ENCODE data around the gene PYM1. TPM values are rescaled to one million over a fixed set of nuclear protein-coding genes. Genes with fewer than 3 reads are reported as not detected.

Gene PYM1
- total RNA-seq, 1 experiment from 2014 or later, result 24.8 TPM

DNA sequence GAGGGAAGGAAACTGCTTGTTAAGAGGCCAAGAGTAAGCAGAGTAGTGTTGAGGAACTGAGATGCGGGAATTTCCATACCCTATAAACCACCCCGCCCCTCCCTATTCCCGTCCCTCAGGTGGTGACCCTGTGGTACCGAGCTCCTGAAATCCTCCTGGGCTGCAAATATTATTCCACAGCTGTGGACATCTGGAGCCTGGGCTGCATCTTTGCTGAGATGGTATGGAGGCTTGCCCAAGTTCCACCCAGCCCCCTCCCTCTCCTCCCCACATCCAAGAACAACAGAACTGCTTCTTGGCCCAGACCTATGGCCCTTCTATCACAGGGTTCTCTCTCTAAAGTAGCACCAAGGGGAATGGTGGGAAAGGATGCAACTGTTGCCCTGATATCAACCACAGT, 41.7 kb upstream of the PYM1 start:
- H3K4me2 ChIP-seq (ENCODE audit: low read length), result no peak overlapping the region
- no peak overlapping the region for H3K4me3 ChIP-seq (replicated peaks in 1 of 2; ENCODE audit: low read depth in 1 of 2, low read length in 2 of 2)
- TF ChIP-seq SRF (IDR thresholded peaks at IDR 0.05; ENCODE audit: low read depth) (no peak), SIN3A (IDR thresholded peaks at IDR 0.05; ENCODE audit: low read depth) (no peak), JUND (IDR thresholded peaks at IDR 0.05) (no peak), FOSL1 (IDR thresholded peaks at IDR 0.05; ENCODE audit: low read depth) (no peak), TCF7L2 (IDR thresholded peaks at IDR 0.05; ENCODE audit: borderline replicate concordance, extremely low read depth, insufficient read depth, insufficient read length) (no peak), EZH2phosphoT487 (IDR thresholded peaks at IDR 0.05; ENCODE audit: borderline replicate concordance) (no peak), POLR2AphosphoS5 (IDR thresholded peaks at IDR 0.05; ENCODE audit: low read depth, low read length) (no peak), CBX3 (IDR thresholded peaks at IDR 0.05; ENCODE audit: low read depth) (no peak)
- no TSS peak for BruUV-seq (replicated peaks)
- ChIA-PET CTCF (no interaction called here), RAD21 (ENCODE audit: low non-redundant PET in 1 of 2, low total read pairs in 2 of 2, uncharacterized antibody in 2 of 2, unreplicated experiment in 2 of 2) (no interaction called here), POLR2A (no interaction called here)
- no peaks in the 10 kb centered on the region for H4K20me1 ChIP-seq (ENCODE audit: insufficient read depth)
- no peaks in the 10 kb centered on the region for H3K27me3 ChIP-seq (ENCODE audit: insufficient read depth, low read length)
- intact Hi-C loops (cut with micrococcal nuclease), result no loop called here
- no peak overlapping the region for H3K27ac ChIP-seq (ENCODE audit: low read depth, low read length)
- DNase-seq (ENCODE audit: low read depth, low spot score), result no peak
- H3K4me1 ChIP-seq (ENCODE audit: control insufficient read depth in 1 of 2, insufficient read depth in 2 of 2, low read length in 2 of 2), result peaks cover 25 to 40% of the 10 kb centered on the region in 2 experiments
- no peak for ATAC-seq
- no peaks in the 10 kb centered on the region for H3K9me2 ChIP-seq (ENCODE audit: insufficient read depth)
- peaks cover 18 to 33% of the 10 kb centered on the region in 2 experiments; a peak in 3 of 4 replicates for H3K36me3 ChIP-seq (ENCODE audit: control insufficient read depth in 1 of 2, insufficient read depth in 2 of 2, low read length in 2 of 2)
- H3K9ac ChIP-seq (ENCODE audit: low read length), result no peak overlapping the region
- no peak overlapping the region for H2AFZ ChIP-seq (ENCODE audit: low read depth, low read length, poor library complexity, severe bottlenecking)
- no peaks in the 10 kb centered on the region for H3K9me3 ChIP-seq (ENCODE audit: control insufficient read depth in 1 of 2, insufficient read depth in 1 of 2, low read depth in 1 of 2, low read length in 2 of 2)
- peaks cover 29% of the 10 kb centered on the region for H3K79me2 ChIP-seq (ENCODE audit: insufficient read depth, low read length)

DNA sequence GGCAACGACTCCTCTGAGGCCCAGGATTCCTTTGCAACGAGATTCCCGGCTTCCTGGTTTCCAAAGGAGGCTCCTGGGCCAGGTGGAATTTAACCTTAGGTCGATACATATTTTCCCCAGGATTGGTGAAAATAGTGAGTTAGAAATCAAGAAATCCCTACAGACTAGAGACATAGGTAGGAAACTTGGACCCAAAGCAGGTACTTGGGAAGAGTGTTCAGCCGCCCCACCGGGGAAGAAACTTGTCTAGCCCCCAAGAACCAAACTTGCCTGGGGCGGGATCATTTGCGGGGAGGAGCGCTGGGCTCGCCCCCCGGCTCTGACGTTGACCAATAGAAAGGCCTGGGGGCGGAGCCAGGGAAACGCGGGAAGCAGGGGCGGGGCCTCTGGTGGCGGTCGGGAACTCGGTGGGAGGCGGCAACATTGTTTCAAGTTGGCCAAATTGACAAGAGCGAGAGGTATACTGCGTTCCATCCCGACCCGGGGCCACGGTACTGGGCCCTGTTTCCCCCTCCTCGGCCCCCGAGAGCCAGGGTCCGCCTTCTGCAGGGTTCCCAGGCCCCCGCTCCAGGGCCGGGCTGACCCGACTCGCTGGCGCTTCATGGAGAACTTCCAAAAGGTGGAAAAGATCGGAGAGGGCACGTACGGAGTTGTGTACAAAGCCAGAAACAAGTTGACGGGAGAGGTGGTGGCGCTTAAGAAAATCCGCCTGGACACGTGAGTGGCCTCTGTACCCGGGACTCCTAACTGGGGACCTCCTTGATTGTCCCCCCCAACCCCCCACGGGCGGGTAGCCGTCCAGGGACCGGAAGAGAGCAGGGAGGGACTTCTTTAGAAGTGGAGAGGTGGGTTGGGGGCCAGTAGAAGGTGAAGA, 39.0 kb upstream of the PYM1 start, which contains the start of gene CDK2:
CDK2 (plus strand) TSS at position 423 of the 874 bp plus-strand sequence; CDS start at position 602, 179 bp downstream.
- CTCF ChIA-PET, result no interaction called here
- H3K27ac ChIP-seq (ENCODE audit: low read depth, low read length), result peak within 1 kb of the TSS; percentile 68
- peaks cover 29% of the 10 kb centered on the region for H3K79me2 ChIP-seq (ENCODE audit: insufficient read depth, low read length)
- H3K9me2 ChIP-seq (ENCODE audit: insufficient read depth), result no peaks in the 10 kb centered on the region
- H3K4me3 ChIP-seq (replicated peaks in 1 of 2; ENCODE audit: low read depth in 1 of 2, low read length in 2 of 2), result peak within 1 kb of the TSS; percentile 84 to 98
- H3K9ac ChIP-seq (ENCODE audit: low read length), result peak within 1 kb of the TSS; percentile 98
- peak; percentile 61 for DNase-seq (ENCODE audit: low read depth, low spot score)
- H3K27me3 ChIP-seq (ENCODE audit: insufficient read depth, low read length), result no peaks in the 10 kb centered on the region
- H3K4me2 ChIP-seq (ENCODE audit: low read length), result peak within 1 kb of the TSS; percentile 79
- RAD21 ChIA-PET (ENCODE audit: low non-redundant PET in 1 of 2, low total read pairs in 2 of 2, uncharacterized antibody in 2 of 2, unreplicated experiment in 2 of 2), result no interaction called here
- intact Hi-C loops (cut with micrococcal nuclease), result no loop called here
- TF ChIP-seq, protein P1, sequence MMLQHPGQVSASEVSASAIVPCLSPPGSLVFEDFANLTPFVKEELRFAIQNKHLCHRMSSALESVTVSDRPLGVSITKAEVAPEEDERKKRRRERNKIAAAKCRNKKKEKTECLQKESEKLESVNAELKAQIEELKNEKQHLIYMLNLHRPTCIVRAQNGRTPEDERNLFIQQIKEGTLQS (IDR thresholded peaks at IDR 0.05), result no peak
- TF ChIP-seq POLR2AphosphoS5 (IDR thresholded peaks at IDR 0.05; ENCODE audit: low read depth, low read length), result peak; percentile 71
- TF ChIP-seq SP1 (IDR thresholded peaks at IDR 0.05; ENCODE audit: low read depth), result peak; percentile 41
- no peak for TF ChIP-seq FOSL1 (IDR thresholded peaks at IDR 0.05; ENCODE audit: low read depth)
- TF ChIP-seq EZH2 (IDR thresholded peaks at IDR 0.05), result no peak
- TF ChIP-seq CBX3 (IDR thresholded peaks at IDR 0.05; ENCODE audit: low read depth), result no peak
- peak; percentile 50 for TF ChIP-seq TCF7L2 (IDR thresholded peaks at IDR 0.05; ENCODE audit: borderline replicate concordance, extremely low read depth, insufficient read depth, insufficient read length)
- no peak for TF ChIP-seq EGR1 (IDR thresholded peaks at IDR 0.05; ENCODE audit: low read depth)
- TF ChIP-seq POLR2A (IDR thresholded peaks at IDR 0.05; ENCODE audit: borderline replicate concordance, extremely low read depth, insufficient read depth, insufficient read length), result no peak
- TF ChIP-seq SRF (IDR thresholded peaks at IDR 0.05; ENCODE audit: low read depth), result no peak
- POLR2A ChIA-PET, result interaction anchor here (0.6 kb wide), 1 partner anchor 21 kb away, joined by 7 read pairs; no protein-coding TSS in a partner anchor
- peaks cover 18 to 30% of the 10 kb centered on the region in 2 experiments; a peak in 3 of 4 replicates for H3K36me3 ChIP-seq (ENCODE audit: control insufficient read depth in 1 of 2, insufficient read depth in 2 of 2, low read length in 2 of 2)
- peak within 1 kb of the TSS; percentile 75 for H2AFZ ChIP-seq (ENCODE audit: low read depth, low read length, poor library complexity, severe bottlenecking)
- peaks cover 11 to 22% of the 10 kb centered on the region in 2 experiments for H3K4me1 ChIP-seq (ENCODE audit: control insufficient read depth in 1 of 2, insufficient read depth in 2 of 2, low read length in 2 of 2)
- ATAC-seq, result peak; percentile 97
- H3K9me3 ChIP-seq (ENCODE audit: control insufficient read depth in 1 of 2, insufficient read depth in 1 of 2, low read depth in 1 of 2, low read length in 2 of 2), result no peaks in the 10 kb centered on the region
- TSS peak; percentile 78 for BruUV-seq (replicated peaks)
- H4K20me1 ChIP-seq (ENCODE audit: insufficient read depth), result no peaks in the 10 kb centered on the region

Measured in HCT116 (cell line).